GM21423 (cell line): ENCODE results near the gene CNOT4.
"Not testable (repeated sequence)": the region's sequence is repeated elsewhere in the genome, so short reads cannot be mapped to it uniquely, and the experiment has no call there.

Experiments
- ATAC-seq: cut with Tn5 transposase; IDR thresholded peaks from one replicate; pipeline ENCODE4 v1.9.1; 2021; ENCODE audit warnings: mild to moderate bottlenecking, moderate library complexity; ENCODE audit not compliant: unreplicated experiment

The CNOT4 gene

GRCh38 chr7:135368416-135369186 is 141.3 kb downstream of the CNOT4 start:
- no peak for ATAC-seq

- no peak for ATAC-seq
Observed at GRCh38 chr7:135366843-135367508, 142.9 kb downstream of the CNOT4 start.

GRCh38 chr7:135365721-135366120 is 144.2 kb downstream of the CNOT4 start:
- ATAC-seq: no peak

GRCh38 chr7:135364206-135364605 is 145.7 kb downstream of the CNOT4 start:
- ATAC-seq: no peak

GRCh38 chr7:135362871-135363270 is 147.0 kb downstream of the CNOT4 start:
- ATAC-seq: no peak

- ATAC-seq: no peak
Observed at GRCh38 chr7:135361788-135362187, 148.1 kb downstream of the CNOT4 start.

GRCh38 chr7:135359615-135360014 is 150.3 kb downstream of the CNOT4 start:
- ATAC-seq: no peak

GRCh38 chr7:135355377-135356048 is 154.4 kb downstream of the CNOT4 start:
- no peak for ATAC-seq

- ATAC-seq: no peak
Observed at GRCh38 chr7:135353832-135354231, 156.1 kb downstream of the CNOT4 start.

- ATAC-seq: no peak
Observed at GRCh38 chr7:135352285-135352684, 157.6 kb downstream of the CNOT4 start.

GRCh38 chr7:135351070-135351469 is 158.8 kb downstream of the CNOT4 start:
- ATAC-seq: not testable (repeated sequence)

GRCh38 chr7:135349746-135350145 is 160.2 kb downstream of the CNOT4 start:
- ATAC-seq: no peak

GRCh38 chr7:135348493-135348892 is 161.4 kb downstream of the CNOT4 start:
- no peak for ATAC-seq

- ATAC-seq: no peak
Observed at GRCh38 chr7:135343361-135343760, 166.5 kb downstream of the CNOT4 start.

- ATAC-seq: no peak
Observed at GRCh38 chr7:135342887-135343286, 167.0 kb downstream of the CNOT4 start.

GRCh38 chr7:135341049-135341448 is 168.9 kb downstream of the CNOT4 start:
- no peak for ATAC-seq

GRCh38 chr7:135337977-135338550 is 171.8 kb downstream of the CNOT4 start:
- ATAC-seq: no peak

- no peak for ATAC-seq
Observed at GRCh38 chr7:135337506-135337905, 172.4 kb downstream of the CNOT4 start.

- peak; percentile 49 for ATAC-seq
Observed at GRCh38 chr7:135335628-135336139, 174.2 kb downstream of the CNOT4 start.

- no peak for ATAC-seq
Observed at GRCh38 chr7:135334830-135335543, 174.9 kb downstream of the CNOT4 start.

- no peak for ATAC-seq
Observed at GRCh38 chr7:135333946-135334345, 176.0 kb downstream of the CNOT4 start.
